ENCODE measurements around the gene BSCL2.
A peak's percentile ranks its signal among the peaks of the same experiment; 100 is the strongest.
"Not testable (repeated sequence)": the region's sequence is repeated elsewhere in the genome, so short reads cannot be mapped to it uniquely, and the experiment has no call there.

The BSCL2 gene

GRCh38 chr11:62716816-62717215 is 9.6 kb upstream of the BSCL2 start:
- DNase-seq = no peak

GRCh38 chr11:62716206-62716605 is 9.0 kb upstream of the BSCL2 start:
- DNase-seq = no peak

- DNase-seq = no peak
Observed at GRCh38 chr11:62715150-62716130, 8.2 kb upstream of the BSCL2 start.

- peak; percentile 36 for DNase-seq
Observed at GRCh38 chr11:62713343-62713742, 6.1 kb upstream of the BSCL2 start.

GRCh38 chr11:62712861-62713260 is 5.6 kb upstream of the BSCL2 start:
- no peak for DNase-seq

- DNase-seq = no peak
Observed at GRCh38 chr11:62712276-62712812, 5.1 kb upstream of the BSCL2 start.

GRCh38 chr11:62710001-62710345 is 2.7 kb upstream of the BSCL2 start:
- no peak for DNase-seq

GRCh38 chr11:62709247-62710000 is 2.2 kb upstream of the BSCL2 start:
- DNase-seq = peak; percentile 93

- no peak for DNase-seq
Observed at GRCh38 chr11:62708793-62709192, 1.6 kb upstream of the BSCL2 start.

GRCh38 chr11:62708392-62708791 is 1.2 kb upstream of the BSCL2 start:
- DNase-seq = no peak

GRCh38 chr11:62706850-62707247 is 375 bp downstream of the BSCL2 start:
- DNase-seq = no peak

- peak; percentile 89 for DNase-seq
Observed at GRCh38 chr11:62705880-62706849, 1.1 kb downstream of the BSCL2 start.

GRCh38 chr11:62705413-62705812 is 1.8 kb downstream of the BSCL2 start:
- DNase-seq = no peak

GRCh38 chr11:62703921-62704320 is 3.3 kb downstream of the BSCL2 start:
- DNase-seq = not testable (repeated sequence)

GRCh38 chr11:62702246-62702645 is 5.0 kb downstream of the BSCL2 start:
- DNase-seq = no peak

GRCh38 chr11:62694455-62695167 is 12.6 kb downstream of the BSCL2 start:
- no peak for DNase-seq

GRCh38 chr11:62693624-62694023 is 13.6 kb downstream of the BSCL2 start:
- DNase-seq = not testable (repeated sequence)

- DNase-seq = no peak
Observed at GRCh38 chr11:62689421-62690183, 17.6 kb downstream of the BSCL2 start, which contains the start of gene LRRN4CL. TSS of gene LRRN4CL (minus strand) at chr11:62689530. CDS start at chr11:62688508, 1,022 bp downstream.

GRCh38 chr11:62688491-62688890 is 18.7 kb downstream of the BSCL2 start:
- DNase-seq = no peak

GRCh38 chr11:62687508-62688396 is 19.5 kb downstream of the BSCL2 start:
- DNase-seq = no peak
